GM12878 (cell line): ENCODE measurements around the gene TDRD7. TPM values are rescaled to one million over a fixed set of nuclear protein-coding genes. Genes with fewer than 3 reads are reported as not detected.

ENCODE experiments used
- ATAC-seq: fragments of 200-7000 bp; cut with Tn5 transposase; 3 replicates; pipeline ENCODE4 v1.9.1; 2020; ENCODE audit warnings: mild to moderate bottlenecking, moderate library complexity
- BruUV-seq: library from RNA; stranded (reverse); fragments of 400-500 nt; replicated peaks from 2 replicates; lab custom pipeline; 2021; lab: Mats Ljungman, UMichigan
- CTCF ChIA-PET: fragments of 300-600 bp; sonication (Branson Sonifier 250); formaldehyde crosslinking; extraction: SDS; loops from one replicate; lab custom pipeline; 2021; ENCODE audit warnings: inconsistent platforms; lab: Yijun Ruan, JAX
- POLR2A ChIA-PET: fragments of 350-600 bp; formaldehyde crosslinking; extraction: SDS; loops from one replicate; lab custom pipeline; 2021; ENCODE audit warnings: inconsistent platforms; lab: Charles Lee
- RAD21 ChIA-PET: fragments of 300-600 bp; sonication (Branson Sonifier 250); formaldehyde crosslinking; loops from one replicate; lab custom pipeline; 2023; ENCODE audit warnings: antibody characterized with exemption; ENCODE audit not compliant: unreplicated experiment; lab: Charles Lee
- SMC1A ChIA-PET: fragments of 300-600 bp; sonication (Branson Sonifier 250); formaldehyde crosslinking; loops from one replicate; lab custom pipeline; 2023; ENCODE audit not compliant: unreplicated experiment, uncharacterized antibody; lab: Charles Lee
- DNase-seq: peaks from one replicate; pipeline ENCODE4 v3.0.0-alpha.2; 2011; ENCODE audit warnings: low read depth, low spot score
- FAIRE-seq: peaks from 3 replicates; lab custom pipeline; 2011; peaks lifted over from hg19 to GRCh38; lab: Jason Lieb, UNC
- H2AFZ ChIP-seq: 2 replicates; pipeline ENCODE4 v1.6.0; 2011; ENCODE audit warnings: low read depth, low read length, control low read depth; ENCODE audit not compliant: control insufficient read depth
- H3K27ac ChIP-seq: 2 replicates; pipeline ENCODE4 v1.5.1; 2011; ENCODE audit warnings: control low read depth; ENCODE audit not compliant: control insufficient read depth, insufficient read depth
- H3K27me3 ChIP-seq, 2 experiments: replicated peaks in 1 of 2; 2 replicates each; pipeline versions ENCODE4 v1.6.0 to v1.6.1; 2011; ENCODE audit warnings: low read length in 1 of 2; ENCODE audit not compliant: control insufficient read depth in 2 of 2, insufficient read depth in 2 of 2
- H3K36me3 ChIP-seq, 2 experiments: 2 replicates each; pipeline ENCODE4 v1.5.1; 2011; ENCODE audit warnings: low read length in 1 of 2; ENCODE audit not compliant: control insufficient read depth in 2 of 2, insufficient read depth in 2 of 2
- H3K4me1 ChIP-seq: 2 replicates; pipeline ENCODE4 v1.6.1; 2011; ENCODE audit warnings: mild to moderate bottlenecking, low read length, moderate library complexity, mixed read lengths; ENCODE audit not compliant: control insufficient read depth, insufficient read depth
- H3K4me2 ChIP-seq: 2 replicates; pipeline ENCODE4 v1.6.0; 2011; ENCODE audit warnings: control low read depth; ENCODE audit not compliant: control insufficient read depth, insufficient read depth
- H3K4me3 ChIP-seq: fragments of 200-600 bp; sonication (generic); 2 replicates; pipeline ENCODE4 v1.5.1; 2016
- H3K79me2 ChIP-seq: 2 replicates; pipeline ENCODE4 v1.6.0; 2011; ENCODE audit warnings: low read length; ENCODE audit not compliant: control insufficient read depth, insufficient read depth
- H3K9ac ChIP-seq: 2 replicates; pipeline ENCODE4 v1.8.0; 2011; ENCODE audit warnings: low read length, control low read depth, mixed read lengths; ENCODE audit not compliant: control insufficient read depth, insufficient read depth
- H3K9me3 ChIP-seq: replicated peaks from 3 replicates; pipeline ENCODE4 v1.5.1; 2011; ENCODE audit warnings: mild to moderate bottlenecking, low read length; ENCODE audit not compliant: control insufficient read depth, insufficient read depth
- H4K20me1 ChIP-seq: 2 replicates; pipeline ENCODE4 v1.6.0; 2011; ENCODE audit not compliant: control insufficient read depth, insufficient read depth
- CHD4 ChIP-seq: fragments of 200-600 bp; sonication (generic); IDR thresholded peaks from 2 replicates; pipeline ENCODE4 v1.6.1; 2016; ENCODE audit warnings: mild to moderate bottlenecking
- CREB1 ChIP-seq: IDR thresholded peaks from 2 replicates; pipeline ENCODE4 v1.6.1; 2012; ENCODE audit warnings: low read depth, mild to moderate bottlenecking, inconsistent platforms
- EED ChIP-seq: sonication (generic); IDR thresholded peaks from 2 replicates; pipeline ENCODE4 v1.6.1; 2016; ENCODE audit warnings: antibody characterized with exemption, low read depth
- IKZF1 ChIP-seq: fragments of 450-650 bp; conservative IDR thresholded peaks from 2 replicates; pipeline ENCODE4 v1.6.1; 2017; ENCODE audit warnings: antibody characterized with exemption, mild to moderate bottlenecking
- NFYA ChIP-seq: IDR thresholded peaks from 2 replicates; pipeline ENCODE4 v1.6.1; 2011; ENCODE audit warnings: low read depth, mild to moderate bottlenecking, low read length, improper control_type of control experiment, borderline replicate concordance
- NR2C2 ChIP-seq: IDR thresholded peaks from 2 replicates; pipeline ENCODE4 v1.6.1; 2011; ENCODE audit warnings: borderline replicate concordance, low read depth; ENCODE audit not compliant: control insufficient read depth, insufficient read length
- WGBS: methylation state at CpG from one replicate; pipeline ENCODE4 v1.1.6; 2016; ENCODE audit warnings: low lambda C conversion rate; ENCODE audit not compliant: insufficient replicate concordance, insufficient coverage; ENCODE audit errors: missing lambda C conversion rate; 5-methylcytosine and 5-hydroxymethylcytosine counted together
- in situ Hi-C: fragments of 300-500 bp; cut with MboI; formaldehyde crosslinking; loops from 9 replicates; pipeline ENCODE4 v1.14.3; 2018; ENCODE audit warnings: mixed read lengths
- intact Hi-C: fragments of 100-400 bp; cut with micrococcal nuclease; formaldehyde crosslinking; loops from one replicate; pipeline ENCODE4 v1.14.2; 2022; ENCODE audit not compliant: unreplicated experiment
- polyA plus RNA-seq, 11 experiments: library from polyadenylated mRNA; depleted of rRNA in 4 of 11; unstranded in 6 of 11; stranded (reverse) in 5 of 11; fragments of >200 nt; fragmentation: Nextera tagmentation in 4 of 11; fragmentation: Illumina TruSeq in 1 of 11; extraction: Ambion mirVana in 4 of 11; extraction: Trizol in 1 of 11; gene quantifications; 1 replicate in 1 of 11; 2 replicates in 10 of 11; pipeline versions ENCODE4 v1.2.1 to v1.2.3, GENCODE V29; 2011 to 2016; ENCODE audit warnings: inconsistent platforms in 2 of 11, missing spikeins in 2 of 11, low read depth in 1 of 11
- total RNA-seq, 4 experiments: library from RNA; depleted of rRNA in 3 of 4; stranded (reverse); fragments of >200 nt in 3 of 4; fragmentation: Illumina TruSeq in 1 of 4; extraction: Trizol in 1 of 4; gene quantifications; 2 replicates each; pipeline versions ENCODE4 v1.2.1 to v1.2.3, GENCODE V29; 2013 to 2021
- TF ChIP-seq, protein P1 (sequence below): fragments of 450-650 bp; conservative IDR thresholded peaks from 2 replicates; pipeline ENCODE4 v1.6.1; 2017; ENCODE audit warnings: mild to moderate bottlenecking, moderate library complexity
- TF ChIP-seq, protein P2 (sequence below): IDR thresholded peaks from 2 replicates; pipeline ENCODE4 v1.6.1; 2012; ENCODE audit warnings: low read depth, low read length, improper control_type of control experiment

Gene TDRD7
- total and polyA plus RNA-seq, 10 of the 15 experiments (the other 5 are each of a cell fraction or from before 2014, with no cell fraction given): 5.7 to 26.4 (median 16.2) TPM

DNA sequence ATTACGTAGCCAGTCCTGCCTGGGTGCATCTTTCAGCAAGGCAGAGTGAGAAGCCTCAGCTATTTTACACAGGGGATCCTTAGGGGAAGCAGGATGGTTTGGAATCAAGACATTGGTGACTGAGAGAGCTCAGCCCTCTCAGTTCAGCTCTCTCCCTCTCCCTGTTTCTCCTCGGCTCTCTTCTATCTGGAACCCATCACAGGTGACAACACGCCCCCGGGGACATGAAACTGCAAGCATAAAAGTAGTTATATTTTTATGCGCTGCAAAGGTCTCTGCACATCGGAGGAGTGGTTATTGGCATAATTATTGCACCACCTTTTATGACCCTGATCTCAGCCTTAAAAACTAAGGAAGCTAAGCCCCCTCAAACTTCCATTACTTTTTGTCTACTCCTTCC lies 103.8 kb downstream of the TDRD7 start (continued):
- TF ChIP-seq, protein P1, sequence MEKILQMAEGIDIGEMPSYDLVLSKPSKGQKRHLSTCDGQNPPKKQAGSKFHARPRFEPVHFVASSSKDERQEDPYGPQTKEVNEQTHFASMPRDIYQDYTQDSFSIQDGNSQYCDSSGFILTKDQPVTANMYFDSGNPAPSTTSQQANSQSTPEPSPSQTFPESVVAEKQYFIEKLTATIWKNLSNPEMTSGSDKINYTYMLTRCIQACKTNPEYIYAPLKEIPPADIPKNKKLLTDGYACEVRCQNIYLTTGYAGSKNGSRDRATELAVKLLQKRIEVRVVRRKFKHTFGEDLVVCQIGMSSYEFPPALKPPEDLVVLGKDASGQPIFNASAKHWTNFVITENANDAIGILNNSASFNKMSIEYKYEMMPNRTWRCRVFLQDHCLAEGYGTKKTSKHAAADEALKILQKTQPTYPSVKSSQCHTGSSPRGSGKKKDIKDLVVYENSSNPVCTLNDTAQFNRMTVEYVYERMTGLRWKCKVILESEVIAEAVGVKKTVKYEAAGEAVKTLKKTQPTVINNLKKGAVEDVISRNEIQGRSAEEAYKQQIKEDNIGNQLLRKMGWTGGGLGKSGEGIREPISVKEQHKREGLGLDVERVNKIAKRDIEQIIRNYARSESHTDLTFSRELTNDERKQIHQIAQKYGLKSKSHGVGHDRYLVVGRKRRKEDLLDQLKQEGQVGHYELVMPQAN: no peak
- TF ChIP-seq CREB1: no peak
- TF ChIP-seq IKZF1: no peak
- TF ChIP-seq, protein P2, sequence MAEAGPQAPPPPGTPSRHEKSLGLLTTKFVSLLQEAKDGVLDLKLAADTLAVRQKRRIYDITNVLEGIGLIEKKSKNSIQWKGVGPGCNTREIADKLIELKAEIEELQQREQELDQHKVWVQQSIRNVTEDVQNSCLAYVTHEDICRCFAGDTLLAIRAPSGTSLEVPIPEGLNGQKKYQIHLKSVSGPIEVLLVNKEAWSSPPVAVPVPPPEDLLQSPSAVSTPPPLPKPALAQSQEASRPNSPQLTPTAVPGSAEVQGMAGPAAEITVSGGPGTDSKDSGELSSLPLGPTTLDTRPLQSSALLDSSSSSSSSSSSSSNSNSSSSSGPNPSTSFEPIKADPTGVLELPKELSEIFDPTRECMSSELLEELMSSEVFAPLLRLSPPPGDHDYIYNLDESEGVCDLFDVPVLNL: no peak

- TF ChIP-seq NFYA (no peak), CHD4 (no peak), CREB1 (no peak), NR2C2 (no peak), EED (no peak)
These were observed 104.2 kb downstream of the TDRD7 start for GRCh38 chr9:97516111-97516510.

More at GRCh38 chr9:97516111-97516510, 104.2 kb downstream of the TDRD7 start:
- Histone ChIP-seq H3K79me2 (peaks cover 25% of the 10 kb centered on the region), H3K36me3 (peaks cover 0 to 2% of the 10 kb centered on the region in 2 experiments; a peak in 1 of 4 replicates), H3K4me2 (no peak overlapping the region), H3K4me1 (peaks cover 26% of the 10 kb centered on the region), H3K9ac (no peak overlapping the region), H4K20me1 (no peaks in the 10 kb centered on the region), H3K9me3 (peaks cover 3% of the 10 kb centered on the region; the same call in 2 of the 3 replicates), H3K27ac (no peak overlapping the region), H3K27me3 (no peaks in the 10 kb centered on the region), H2AFZ (no peak overlapping the region), H3K4me3 (no peak overlapping the region)
- no TSS peak for BruUV-seq
- intact Hi-C loops (no loop called here), in situ Hi-C loops (no loop called here)
- ATAC-seq: no peak
- CTCF ChIA-PET: interaction anchor here (0.7 to 3.3 kb wide), 4 partner anchors 11 to 47 kb away, joined by 3 to 19 read pairs (median 6); partner anchors contain the start of gene TMOD1
- RAD21 ChIA-PET: no interaction called here
- no peak for DNase-seq
- 86% methylated on average over 8 of the region's 8 CpGs for WGBS
- SMC1A ChIA-PET: interaction anchor here (0.6 to 2.6 kb wide), 4 partner anchors 10 to 82 kb away, joined by 3 to 7 read pairs (median 4); partner anchors contain the start of gene TMOD1
- POLR2A ChIA-PET: interaction anchor here (1.1 to 1.3 kb wide), 3 partner anchors 9 to 83 kb away, joined by 3 to 7 read pairs (median 4); no protein-coding TSS in a partner anchor
- FAIRE-seq: no peak
